BJ (cell line): ENCODE data around the gene ORM1. TPM values are rescaled to one million over a fixed set of nuclear protein-coding genes. Genes with fewer than 3 reads are reported as not detected.

Source experiments
- CTCF ChIA-PET: fragments of 350-600 bp; formaldehyde crosslinking; extraction: SDS; loops from one replicate; lab custom pipeline; 2021; ENCODE audit warnings: antibody characterized with exemption, inconsistent platforms; lab: Yijun Ruan, JAX
- POLR2A ChIA-PET: fragments of 300-600 bp; sonication (Branson Sonifier 250); formaldehyde crosslinking; extraction: SDS; loops from one replicate; lab custom pipeline; 2021; ENCODE audit warnings: antibody characterized with exemption; lab: Charles Lee
- DNase-seq: peaks from one replicate; pipeline ENCODE4 v3.0.0-alpha.2; 2011; ENCODE audit warnings: low read depth
- H3K27me3 ChIP-seq: 2 replicates; pipeline ENCODE4 v1.6.0; 2011; ENCODE audit warnings: low read length; ENCODE audit not compliant: control insufficient read depth, insufficient read depth
- H3K36me3 ChIP-seq: 2 replicates; pipeline ENCODE4 v1.5.1; 2011; ENCODE audit warnings: low read length; ENCODE audit not compliant: control insufficient read depth, insufficient read depth
- H3K4me3 ChIP-seq: 2 replicates; pipeline ENCODE4 v1.5.1; 2011; ENCODE audit warnings: low read depth, mild to moderate bottlenecking, control low read depth, low read length
- CTCF ChIP-seq: IDR thresholded peaks from 2 replicates; pipeline ENCODE4 v1.5.1; 2011; ENCODE audit warnings: low read depth, mild to moderate bottlenecking, control low read depth, inconsistent platforms, low read length, moderate library complexity; ENCODE audit not compliant: insufficient read depth
- polyA plus RNA-seq: library from polyadenylated mRNA; depleted of rRNA; stranded (reverse); fragments of >200 nt; gene quantifications from 2 replicates; pipeline ENCODE4 v1.2.3, GENCODE V29; 2011

The ORM1 gene
- polyA plus RNA-seq, 1 experiment: not detected

- Histone ChIP-seq H3K36me3 (peaks cover 7% of the 10 kb centered on the region), H3K4me3 (no peak overlapping the region), H3K27me3 (no peaks in the 10 kb centered on the region)
- TF ChIP-seq CTCF: no peak
- no peak for DNase-seq
- CTCF ChIA-PET: interaction anchor here (0.6 to 7.3 kb wide), 5 partner anchors 8 to 202 kb away, joined by 3 to 47 read pairs (median 7); partner anchors contain the start of gene COL27A1
- POLR2A ChIA-PET: no interaction called here
Observed at GRCh38 chr9:114284316-114285060, 38.4 kb upstream of the ORM1 start.

- Histone ChIP-seq H3K27me3 (no peaks in the 10 kb centered on the region), H3K36me3 (peaks cover 10% of the 10 kb centered on the region), H3K4me3 (no peak overlapping the region)
- POLR2A ChIA-PET: no interaction called here
- peak; percentile 74 for DNase-seq
- CTCF ChIA-PET: interaction anchor here (0.8 to 7.3 kb wide), 10 partner anchors 7 to 203 kb away, joined by 3 to 47 read pairs (median 4); partner anchors contain the start of gene COL27A1
- TF ChIP-seq CTCF: peak; percentile 30
Observed at GRCh38 chr9:114285166-114285867, 37.6 kb upstream of the ORM1 start.

- CTCF ChIA-PET: interaction anchor here (0.7 to 7.3 kb wide), 11 partner anchors 9 to 204 kb away, joined by 3 to 47 read pairs (median 3); partner anchors contain the start of gene COL27A1
- TF ChIP-seq CTCF: no peak
- no peak overlapping the region for H3K4me3 ChIP-seq
- H3K27me3 ChIP-seq: no peaks in the 10 kb centered on the region
- H3K36me3 ChIP-seq: peaks cover 11% of the 10 kb centered on the region
- DNase-seq: no peak
- POLR2A ChIA-PET: no interaction called here
Observed at GRCh38 chr9:114286146-114286679, 36.7 kb upstream of the ORM1 start.

- ChIA-PET CTCF (interaction anchor here (0.7 to 7.3 kb wide), 6 partner anchors 28 to 205 kb away, joined by 3 to 47 read pairs (median 18); partner anchors contain the start of gene COL27A1), POLR2A (interaction anchor here (0.6 kb wide), 1 partner anchor 666 kb away, joined by 3 read pairs; no protein-coding TSS in a partner anchor)
- DNase-seq: no peak
- no peaks in the 10 kb centered on the region for H3K27me3 ChIP-seq
- no peak overlapping the region for H3K4me3 ChIP-seq
- TF ChIP-seq CTCF: no peak
- peaks cover 13% of the 10 kb centered on the region for H3K36me3 ChIP-seq
Observed at GRCh38 chr9:114287001-114287762, 35.7 kb upstream of the ORM1 start.
